MV-4-11 (cell line): ENCODE measurements around the gene ADGRL3.
"Not testable (repeated sequence)": the region's sequence is repeated elsewhere in the genome, so short reads cannot be mapped to it uniquely, and the experiment has no call there.

Experiments
- DNase-seq: peaks from one replicate; lab custom pipeline; 2025; lab: John Stamatoyannopoulos, UW

ADGRL3 gene

DNA sequence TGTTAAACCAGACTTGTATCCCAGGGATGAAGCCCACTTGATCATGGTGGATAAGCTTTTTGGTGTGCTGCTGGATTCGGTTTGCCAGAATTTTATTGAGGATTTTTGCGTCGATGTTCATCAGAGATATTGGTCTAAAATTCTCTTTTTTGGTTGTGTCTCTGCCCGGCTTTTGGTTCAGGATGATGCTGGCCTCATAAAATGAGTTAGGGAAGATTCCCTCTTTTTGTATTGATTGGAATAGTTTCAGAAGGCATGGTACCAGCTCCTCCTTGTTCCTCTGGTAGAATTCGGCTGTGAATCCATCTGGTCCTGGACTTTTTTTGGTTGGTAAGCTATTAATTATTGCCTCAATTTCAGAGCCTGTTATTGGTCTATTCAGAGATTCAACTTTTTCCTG is 556.8 kb downstream of the ADGRL3 start:
- DNase-seq, result not testable (repeated sequence)

DNA sequence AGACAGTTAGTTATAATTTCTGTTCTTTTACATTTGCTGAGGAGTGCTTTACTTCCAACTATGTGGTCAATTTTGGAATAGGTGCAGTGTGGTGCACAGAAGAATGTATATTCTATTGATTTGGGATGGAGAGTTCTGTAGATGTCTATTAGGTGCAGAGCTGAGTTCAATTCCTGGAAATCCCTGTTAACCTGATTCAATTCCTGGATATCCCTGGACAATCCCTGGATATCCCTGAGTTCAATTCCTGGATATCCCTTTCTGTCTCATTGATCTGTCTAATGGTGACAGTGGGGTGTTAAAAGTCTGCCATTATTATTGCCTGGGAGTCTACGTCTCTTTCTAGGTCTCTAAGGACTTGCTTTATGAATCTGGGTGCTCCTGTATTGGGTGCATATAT is 557.9 kb downstream of the ADGRL3 start:
- not testable (repeated sequence) for DNase-seq

DNA sequence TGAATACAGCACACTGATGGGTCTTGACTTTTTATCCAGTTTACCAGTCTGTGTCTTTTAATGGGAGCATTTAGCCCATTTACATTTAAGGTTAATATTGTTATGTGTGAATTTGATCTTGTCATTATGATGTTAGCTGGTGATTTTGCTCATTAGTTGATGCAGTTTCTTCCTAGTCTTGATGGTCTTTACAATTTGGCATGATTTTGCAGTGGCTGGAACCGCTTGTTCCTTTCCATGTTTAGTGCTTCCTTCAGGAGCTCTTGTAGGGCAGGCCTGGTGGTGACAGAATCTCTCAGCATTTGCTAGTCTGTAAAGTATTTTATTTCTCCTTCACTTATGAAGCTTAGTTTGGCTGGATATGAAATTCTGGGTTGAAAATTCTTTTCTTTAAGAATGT is 558.5 kb downstream of the ADGRL3 start:
- not testable (repeated sequence) for DNase-seq

DNA sequence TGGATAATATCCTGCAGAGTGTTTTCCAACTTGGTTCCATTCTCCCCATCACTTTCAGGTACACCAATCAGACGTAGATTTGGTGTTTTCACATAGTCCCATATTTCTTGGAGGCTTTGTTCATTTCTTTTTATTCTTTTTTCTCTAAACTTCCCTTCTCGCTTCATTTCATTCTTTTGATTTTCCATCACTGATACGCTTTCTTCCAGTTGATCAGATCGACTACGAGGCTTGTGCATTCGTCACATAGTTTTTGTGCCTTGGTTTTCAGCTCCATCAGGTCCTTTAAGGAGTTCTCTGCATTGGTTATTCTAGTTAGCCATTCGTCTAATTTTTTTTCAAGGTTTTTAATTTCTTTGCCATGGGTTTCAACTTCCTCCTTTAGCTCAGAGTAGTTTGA is 559.1 kb downstream of the ADGRL3 start:
- DNase-seq, result not testable (repeated sequence)

DNA sequence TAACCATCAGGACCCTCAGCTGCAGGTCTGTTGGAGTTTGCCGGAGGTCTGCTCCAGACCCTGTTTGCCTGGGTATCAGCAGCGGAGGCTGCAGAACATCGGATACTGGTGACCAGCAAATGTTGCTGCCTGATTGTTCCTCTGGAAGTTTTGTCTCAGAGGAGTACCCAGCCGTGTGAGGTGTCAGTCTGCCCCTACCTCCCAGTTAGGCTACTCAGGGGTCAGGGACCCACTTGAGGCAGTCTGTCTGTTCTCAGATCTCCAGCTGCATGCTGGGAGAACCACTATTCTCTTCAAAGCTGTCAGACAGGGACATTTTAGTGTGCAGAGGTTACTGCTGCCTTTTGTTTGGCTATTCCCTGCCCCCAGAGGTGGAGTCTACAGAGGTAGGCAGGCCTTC is 559.8 kb downstream of the ADGRL3 start:
- not testable (repeated sequence) for DNase-seq

DNA sequence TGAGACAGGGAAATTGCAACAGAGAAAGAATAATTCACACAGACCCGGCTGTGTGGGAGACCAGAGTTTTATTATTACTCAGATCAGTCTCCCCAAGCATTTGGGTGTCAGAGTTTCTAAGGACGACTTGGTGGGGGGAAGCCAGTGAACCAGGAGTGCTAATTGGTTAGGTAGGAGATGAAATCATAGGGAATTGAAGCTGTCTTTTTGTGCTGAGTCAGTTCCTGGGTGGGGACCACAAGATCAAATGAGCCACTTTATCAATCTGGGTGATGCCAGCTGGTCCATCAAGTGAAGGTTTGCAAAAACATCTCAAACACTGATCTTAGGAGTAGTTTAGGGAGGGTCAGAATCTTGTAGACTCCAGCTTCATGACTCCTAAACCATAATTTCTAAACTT is 560.7 kb downstream of the ADGRL3 start:
- no peak for DNase-seq

DNA sequence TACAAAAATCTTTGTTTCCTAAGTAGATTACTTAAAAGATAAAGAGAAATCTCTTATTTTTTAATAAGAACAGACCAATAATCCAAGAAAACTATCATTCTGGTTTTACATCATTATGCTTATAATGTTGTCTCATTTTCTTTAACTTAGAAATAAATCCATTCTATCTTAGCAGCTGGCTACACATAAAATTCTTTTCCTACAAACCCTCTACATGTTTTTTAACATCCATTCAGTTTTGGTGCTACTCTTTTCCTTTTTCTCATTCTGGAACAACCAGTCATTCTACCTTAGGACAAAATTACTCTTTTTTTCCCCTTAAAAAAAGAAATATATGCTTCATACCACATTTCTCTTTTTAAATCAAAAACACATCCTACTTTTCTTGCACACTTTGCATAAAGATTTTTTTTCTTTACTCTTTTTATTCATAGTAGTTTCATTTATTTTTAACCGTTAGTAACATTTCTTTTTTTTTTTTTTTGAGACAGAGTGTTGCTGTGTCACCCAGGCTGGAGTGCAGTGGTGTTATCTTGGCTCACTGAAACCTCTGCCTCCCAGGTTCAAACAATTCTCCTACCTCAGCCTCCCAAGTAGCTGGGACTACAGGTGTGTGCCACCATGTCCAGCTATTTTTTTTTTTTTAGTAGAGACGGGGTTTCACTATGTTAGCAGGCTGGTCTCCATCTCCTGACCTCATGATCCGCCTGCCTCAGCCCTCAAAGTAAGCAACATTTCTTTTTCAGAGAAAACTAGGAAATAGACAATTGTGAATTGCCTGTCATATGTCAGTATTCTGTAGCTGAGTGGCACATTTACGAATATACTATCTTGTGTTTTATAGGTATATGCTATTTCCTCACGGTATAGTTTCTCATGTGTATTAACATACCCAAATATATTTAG is 562.8 kb downstream of the ADGRL3 start:
- DNase-seq, result no peak

DNA sequence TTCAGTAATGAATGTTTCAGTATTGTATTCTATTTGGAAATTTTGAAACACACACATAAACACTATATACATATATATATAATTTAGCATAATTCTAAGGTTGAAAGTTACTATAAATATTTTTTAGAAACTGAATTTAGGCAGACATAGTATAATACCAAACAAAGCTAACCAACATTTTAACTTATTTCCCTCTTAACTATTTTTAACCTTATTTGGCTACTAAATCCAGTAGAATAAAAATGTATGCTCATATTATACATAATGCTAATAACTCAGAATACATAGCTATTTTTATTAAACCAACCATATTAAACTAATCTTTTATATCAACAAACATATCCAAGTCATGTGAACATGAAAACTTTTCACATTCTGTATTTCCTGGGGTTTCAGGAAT is 563.6 kb downstream of the ADGRL3 start:
- no peak for DNase-seq

DNA sequence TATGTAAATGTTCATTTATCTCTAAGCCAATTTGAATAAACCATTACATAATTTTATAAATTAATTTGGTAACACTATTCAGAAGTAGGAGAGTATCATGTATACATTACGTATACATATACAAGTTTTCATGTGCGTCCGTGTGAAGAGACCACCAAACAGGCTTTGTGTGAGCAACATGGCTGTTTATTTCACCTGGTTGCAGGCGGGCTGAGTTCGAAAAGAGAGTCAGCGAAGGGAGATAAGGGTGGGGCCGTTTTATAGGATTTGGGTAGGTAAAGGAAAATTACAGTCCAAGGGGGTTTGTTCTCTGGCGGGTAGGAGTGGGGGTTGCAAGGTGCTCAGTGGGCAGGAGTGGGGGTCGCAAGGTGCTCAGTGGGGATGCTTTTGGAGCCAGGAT is 564.0 kb downstream of the ADGRL3 start:
- DNase-seq, result not testable (repeated sequence)

DNA sequence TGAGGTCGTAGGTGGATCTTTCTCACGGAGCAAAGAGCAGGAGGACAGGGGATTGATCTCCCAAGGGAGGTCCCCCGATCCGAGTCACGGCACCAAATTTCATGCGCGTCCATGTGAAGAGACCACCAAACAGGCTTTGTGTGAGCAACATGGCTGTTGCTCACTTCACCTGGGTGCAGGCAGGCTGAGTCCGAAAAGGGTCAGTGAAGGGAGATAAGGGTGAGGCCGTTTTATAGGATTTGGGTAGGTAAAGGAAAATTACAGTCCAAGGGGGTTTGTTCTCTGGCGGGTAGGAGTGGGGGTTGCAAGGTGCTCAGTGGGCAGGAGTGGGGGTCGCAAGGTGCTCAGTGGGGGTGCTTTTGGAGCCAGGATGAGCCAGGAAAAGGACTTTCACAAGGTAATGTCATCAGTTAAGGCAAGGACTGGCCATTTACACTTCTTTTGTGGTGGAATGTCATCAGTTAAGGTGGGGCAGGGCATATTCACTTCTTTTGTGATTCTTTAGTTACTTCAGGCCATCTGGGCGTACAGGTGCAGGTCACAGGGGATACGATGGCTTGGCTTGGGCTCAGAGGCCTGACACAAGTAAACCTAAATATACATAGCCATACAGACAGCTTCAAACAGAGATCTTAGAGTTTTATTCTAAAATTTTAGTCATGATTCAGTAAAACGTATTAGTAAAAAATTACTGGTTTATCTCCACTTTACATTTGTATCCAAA is 569.5 kb downstream of the ADGRL3 start:
- not testable (repeated sequence) for DNase-seq

DNA sequence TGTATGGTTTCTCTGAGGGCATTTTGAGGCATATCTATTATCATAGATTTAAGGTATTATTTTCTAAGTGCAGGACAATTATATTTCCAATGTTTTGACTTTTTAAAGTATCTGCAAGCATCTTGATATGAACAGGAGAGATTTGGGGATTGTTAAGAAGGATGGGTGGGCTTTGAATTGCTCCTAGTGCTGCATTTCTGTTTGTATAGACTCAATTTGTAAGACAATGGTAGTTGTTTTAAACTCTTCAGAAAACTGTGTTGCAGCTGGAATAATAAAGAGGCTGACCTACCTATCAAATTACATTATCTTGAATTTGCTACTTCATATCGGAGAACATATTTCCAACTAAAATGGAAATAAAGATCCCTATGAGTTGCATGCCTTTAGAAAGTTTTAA is 570.3 kb downstream of the ADGRL3 start:
- DNase-seq, result no peak

DNA sequence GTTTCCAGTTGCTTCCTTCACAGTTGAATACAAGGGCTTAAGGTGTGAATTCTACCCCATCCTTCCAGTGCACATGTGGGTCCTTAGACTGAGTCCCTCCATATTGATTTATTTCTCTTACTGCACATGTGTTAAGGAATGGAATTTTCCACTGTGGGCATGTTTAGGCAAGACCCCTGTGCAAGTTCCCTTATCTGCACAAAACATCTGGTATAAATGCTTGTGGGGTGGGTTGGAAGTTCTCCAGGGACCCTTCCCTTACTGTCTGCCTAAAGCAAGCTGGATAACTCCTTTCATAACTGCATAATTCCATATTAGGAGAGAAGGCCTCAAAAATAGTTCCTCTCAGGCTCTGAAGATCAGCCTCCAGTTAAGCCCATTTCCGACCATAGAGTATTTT is 570.9 kb downstream of the ADGRL3 start:
- no peak for DNase-seq

DNA sequence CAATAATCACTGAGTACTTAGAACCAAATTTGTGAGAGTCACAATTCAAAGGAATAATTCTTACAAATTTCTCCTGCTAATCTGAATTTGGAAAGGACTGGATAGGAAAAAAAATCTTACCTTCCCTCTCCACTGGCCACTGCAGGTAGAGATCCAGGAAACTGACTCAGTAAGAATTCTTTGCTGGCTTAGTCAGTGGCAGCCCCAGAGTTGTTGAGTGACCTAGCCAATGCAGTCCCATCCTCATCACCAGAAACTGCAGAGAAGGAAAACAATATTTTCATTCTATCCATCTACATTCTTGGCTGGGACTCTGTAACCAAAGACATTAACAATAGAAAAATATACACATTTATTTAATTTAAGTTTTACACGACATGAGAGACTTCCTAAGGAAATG is 572.0 kb downstream of the ADGRL3 start:
- DNase-seq, result no peak

DNA sequence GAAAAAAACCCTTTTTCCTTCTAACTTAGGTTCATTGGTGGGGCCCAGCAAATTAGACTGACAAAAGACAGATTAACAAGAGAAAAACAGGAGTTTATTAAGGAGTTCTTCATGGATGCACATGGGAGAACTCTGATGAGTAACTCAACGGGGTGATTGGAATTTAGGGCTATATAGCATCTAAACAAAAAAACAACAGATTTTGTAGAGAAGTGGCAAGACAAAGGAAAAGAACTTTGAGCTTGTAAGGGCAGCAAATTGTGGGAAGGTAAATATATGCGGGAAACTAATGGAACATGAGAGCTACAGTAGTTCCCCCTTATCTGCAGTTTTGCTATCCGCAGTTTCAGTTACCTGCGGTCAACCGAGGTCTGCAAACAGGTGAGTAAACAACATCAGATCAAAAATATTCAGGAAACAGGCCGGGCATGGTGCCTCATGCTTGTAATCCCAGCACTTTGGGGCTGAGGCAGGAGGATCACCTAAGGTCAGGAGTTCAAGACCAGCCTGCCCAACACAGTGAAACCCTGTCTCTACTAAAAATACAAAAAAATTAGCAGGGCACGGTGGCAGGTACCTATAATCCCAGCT is 573.6 kb downstream of the ADGRL3 start:
- no peak for DNase-seq

DNA sequence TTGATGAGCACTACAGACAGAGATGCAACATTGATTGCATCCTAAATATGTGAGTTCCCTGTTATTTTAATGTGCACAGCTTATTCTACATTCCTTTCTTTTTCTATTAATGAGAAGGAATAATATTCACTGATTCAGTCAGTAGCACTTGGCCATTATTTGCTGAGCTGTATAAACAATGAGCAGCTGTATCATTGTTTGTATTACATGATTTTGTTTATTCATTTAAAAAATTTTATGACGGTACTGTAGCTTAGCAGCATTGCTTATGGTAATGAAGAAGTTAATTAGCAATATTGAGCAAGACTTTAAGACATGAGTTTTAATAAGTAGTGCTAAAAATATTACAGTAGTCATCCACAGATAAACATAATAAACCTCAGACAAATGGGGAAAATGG is 582.0 kb downstream of the ADGRL3 start:
- no peak for DNase-seq

DNA sequence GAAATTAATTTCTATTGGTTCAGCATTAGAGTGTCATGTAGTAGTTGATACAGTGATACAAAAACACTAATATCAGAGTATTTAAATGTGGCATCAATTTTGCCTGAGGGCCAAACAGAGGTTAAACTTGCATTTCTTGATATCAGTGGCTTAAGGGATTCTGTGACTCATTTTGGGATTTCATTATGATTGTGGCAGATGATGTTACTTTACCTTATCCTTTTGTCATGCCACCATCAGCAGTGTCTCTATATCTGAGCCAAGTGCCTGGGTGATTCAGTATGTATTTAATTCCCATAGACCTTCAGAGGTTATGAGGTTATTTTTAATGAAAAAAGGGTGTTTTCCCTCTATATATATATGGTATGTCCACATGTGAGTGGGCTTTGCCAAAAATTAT is 582.9 kb downstream of the ADGRL3 start:
- no peak for DNase-seq

DNA sequence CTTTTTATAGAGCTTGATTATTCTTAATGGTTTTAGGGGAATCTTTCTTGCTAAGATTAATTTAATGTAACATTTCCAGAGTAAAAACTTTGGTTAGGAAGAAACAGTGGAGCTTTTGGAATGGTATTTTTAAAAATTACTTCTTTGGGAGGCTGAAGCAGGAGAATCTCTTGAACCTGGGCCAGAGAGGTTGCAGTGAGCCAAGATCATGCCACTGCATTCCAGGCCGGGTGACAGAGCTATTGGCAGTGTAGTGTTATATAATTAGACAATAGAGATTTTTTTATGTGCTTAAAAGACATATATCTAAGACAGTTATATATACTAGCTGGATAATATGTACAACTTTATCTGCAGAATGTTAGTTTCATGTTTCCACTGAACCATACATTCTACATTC is 585.6 kb downstream of the ADGRL3 start:
- DNase-seq, result no peak

DNA sequence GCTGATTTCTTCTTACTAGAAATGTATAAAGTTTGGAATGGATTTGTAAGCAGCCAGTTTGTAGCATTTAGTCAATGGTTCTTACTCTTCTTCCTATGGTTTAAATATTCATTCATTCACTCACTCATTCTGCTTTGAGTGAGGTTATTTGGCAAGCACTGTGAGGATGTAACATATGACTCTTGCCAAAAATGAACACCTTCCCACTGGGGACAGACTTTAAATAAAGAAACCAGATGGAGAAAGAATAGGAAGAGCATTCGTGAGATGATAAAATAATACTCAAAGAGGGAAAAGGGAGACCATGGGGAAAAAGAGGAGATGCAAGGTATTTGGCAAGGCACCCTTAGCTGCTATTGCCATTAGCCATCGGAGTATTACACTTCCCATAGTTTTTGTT is 586.1 kb downstream of the ADGRL3 start:
- DNase-seq, result no peak

DNA sequence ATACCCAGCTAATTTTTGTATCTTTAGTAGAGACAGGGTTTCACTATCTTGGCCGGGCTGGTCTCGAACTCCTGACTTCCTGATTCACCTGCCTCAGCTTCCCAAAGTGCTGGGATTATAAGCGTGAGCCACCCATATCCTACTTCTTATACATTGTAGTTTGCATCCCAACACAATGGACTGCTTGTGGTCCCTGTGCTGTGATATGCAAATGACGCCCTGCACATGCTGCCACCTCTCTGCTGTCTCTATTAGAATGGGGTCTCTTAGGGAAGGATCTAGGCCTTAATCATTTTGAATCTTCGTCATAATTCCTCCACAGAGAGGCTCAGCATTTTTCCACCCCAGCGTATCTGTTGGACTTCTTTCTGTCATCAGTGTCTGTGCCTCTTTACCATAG is 595.9 kb downstream of the ADGRL3 start:
- DNase-seq, result no peak

DNA sequence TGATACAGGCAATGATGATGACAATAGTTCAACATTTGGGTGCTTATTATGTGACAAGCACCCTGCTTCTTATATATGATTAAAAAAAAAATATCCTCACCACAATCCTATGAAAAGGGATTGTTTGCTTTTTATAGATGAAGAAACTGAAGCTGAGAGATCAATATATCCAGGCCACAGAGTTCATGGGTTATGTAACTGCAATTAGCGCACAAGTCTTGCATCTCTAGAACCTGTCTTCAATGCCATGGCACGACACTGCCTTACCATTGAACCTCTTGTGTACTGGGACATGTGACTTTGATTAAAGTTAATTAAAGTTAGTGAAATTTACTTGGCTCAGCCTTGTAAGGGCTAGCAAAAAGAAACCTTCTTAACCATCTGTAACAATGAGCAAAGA is 599.7 kb downstream of the ADGRL3 start:
- DNase-seq, result no peak

DNA sequence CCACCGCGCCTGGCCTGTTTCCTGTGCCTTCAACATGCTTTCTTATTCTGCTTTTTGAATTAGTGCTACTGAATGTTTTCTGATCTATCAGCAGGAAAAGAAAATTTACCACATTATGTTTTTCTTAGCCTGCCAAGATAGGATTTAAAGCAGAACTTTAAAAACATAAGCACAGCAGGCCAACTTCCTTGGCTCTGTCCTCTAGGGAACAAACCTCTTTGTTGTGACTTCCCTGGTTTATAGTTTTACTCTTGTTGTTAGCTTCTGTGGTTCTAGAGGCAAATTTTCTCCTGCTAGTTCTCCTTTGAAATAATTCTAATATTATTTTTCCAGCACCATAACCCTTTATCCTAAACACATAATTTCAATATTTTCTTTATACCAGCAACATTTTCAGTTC is 605.1 kb downstream of the ADGRL3 start:
- DNase-seq, result no peak

DNA sequence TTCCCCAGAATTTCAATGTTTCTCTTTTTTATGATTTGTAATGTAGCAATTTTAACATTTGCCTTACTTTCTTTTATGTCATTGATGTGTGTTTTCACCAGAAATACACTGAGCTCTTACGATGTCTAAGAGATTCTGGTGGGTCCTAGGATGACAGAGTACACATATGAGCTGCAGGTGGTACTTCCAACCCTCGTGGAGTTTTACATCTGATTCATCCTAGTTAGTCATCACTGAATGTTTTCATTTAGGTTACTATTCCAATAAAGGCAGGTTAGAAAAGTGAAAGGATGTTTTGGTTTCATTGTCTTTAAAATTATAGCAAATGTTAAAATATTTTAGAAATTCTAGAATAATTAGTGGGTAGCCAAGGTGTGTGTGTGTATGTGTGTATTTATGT is 605.9 kb downstream of the ADGRL3 start:
- no peak for DNase-seq

DNA sequence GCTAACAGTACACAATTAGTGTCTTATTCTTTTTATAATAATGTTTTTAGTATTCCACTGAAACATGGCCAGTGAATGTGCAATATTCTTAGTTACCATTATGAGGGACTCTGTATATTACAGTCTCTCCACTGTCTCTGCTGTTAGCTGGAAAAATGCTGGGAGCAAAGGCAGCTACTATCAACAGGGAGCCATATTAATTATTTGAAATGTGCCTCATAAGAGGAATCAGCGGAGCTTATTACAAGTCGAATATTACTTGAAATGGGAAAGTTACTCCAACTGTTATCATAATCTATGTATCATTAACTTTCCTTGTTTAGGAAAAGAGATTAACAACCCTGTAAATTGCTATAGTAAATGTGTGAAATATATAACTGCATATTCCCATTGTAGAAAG is 612.0 kb downstream of the ADGRL3 start:
- no peak for DNase-seq
